Measurements from ENCODE around the gene PILRA.
"Not testable (repeated sequence)": the region's sequence is repeated elsewhere in the genome, so short reads cannot be mapped to it uniquely, and the experiment has no call there.

PILRA gene

GRCh38 chr7:100373261-100373831 is at the start of gene PILRA:
Gene PILRA, plus strand, starts transcription at chr7:100373487. Its CDS starts 170 bp downstream, at chr7:100373657.
- no peak for TF ChIP-seq CTCF (conservative IDR thresholded peaks at IDR 0.05; ENCODE audit: low read depth, low read length)
- DNase-seq (ENCODE audit: low read depth), result no peak
- H3K4me3 ChIP-seq (ENCODE audit: low read length), result no peak within 1 kb of the TSS

GRCh38 chr7:100324194-100324593 is 49.1 kb upstream of the PILRA start:
- not testable (repeated sequence) for DNase-seq (ENCODE audit: low read depth); H3K4me3 ChIP-seq (ENCODE audit: low read length)

DNA sequence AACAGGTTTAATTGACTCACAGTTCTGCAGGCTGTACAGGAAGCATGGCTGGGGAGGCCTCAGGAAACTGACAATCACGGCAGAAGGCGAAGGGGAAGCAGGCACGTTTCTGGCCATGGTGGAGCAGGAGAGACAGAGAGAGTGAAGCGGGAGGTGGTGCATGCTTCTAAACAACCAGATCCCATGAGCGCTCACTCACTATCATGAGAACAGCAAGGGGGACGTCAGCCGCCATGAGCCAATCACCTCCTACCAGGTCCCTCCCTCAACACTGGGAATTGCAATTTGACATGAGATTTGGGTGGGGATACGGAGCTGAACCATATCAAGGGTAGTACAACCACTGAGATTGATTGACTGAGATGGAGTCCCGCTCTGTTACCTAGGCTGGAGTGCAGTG is 47.6 kb upstream of the PILRA start:
- DNase-seq (ENCODE audit: low read depth), result not testable (repeated sequence)

DNA sequence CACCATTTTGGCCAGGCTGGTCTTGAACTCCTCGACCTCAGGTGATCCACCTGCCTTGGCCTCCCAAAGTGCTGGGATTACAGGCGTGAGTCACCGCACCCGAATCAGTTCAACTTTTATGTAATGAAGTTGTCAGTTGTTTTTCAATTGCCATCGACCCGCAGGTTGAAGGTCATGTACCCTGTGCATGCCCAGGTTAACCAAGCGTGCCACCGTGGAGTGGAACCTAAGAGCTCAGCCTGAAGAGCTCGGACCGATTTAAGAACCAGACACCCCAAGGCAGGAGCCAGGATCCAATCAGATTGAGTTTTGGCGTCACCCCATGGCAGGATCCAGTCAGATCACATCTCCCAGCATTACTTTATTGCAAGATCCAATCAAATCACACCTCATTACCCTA is 46.4 kb upstream of the PILRA start:
- not testable (repeated sequence) for H3K4me3 ChIP-seq (ENCODE audit: low read length); DNase-seq (ENCODE audit: low read depth)

More for the DNA sequence above, 47.6 kb upstream of the PILRA start:
- H3K4me3 ChIP-seq (ENCODE audit: low read length), result not testable (repeated sequence)

DNA sequence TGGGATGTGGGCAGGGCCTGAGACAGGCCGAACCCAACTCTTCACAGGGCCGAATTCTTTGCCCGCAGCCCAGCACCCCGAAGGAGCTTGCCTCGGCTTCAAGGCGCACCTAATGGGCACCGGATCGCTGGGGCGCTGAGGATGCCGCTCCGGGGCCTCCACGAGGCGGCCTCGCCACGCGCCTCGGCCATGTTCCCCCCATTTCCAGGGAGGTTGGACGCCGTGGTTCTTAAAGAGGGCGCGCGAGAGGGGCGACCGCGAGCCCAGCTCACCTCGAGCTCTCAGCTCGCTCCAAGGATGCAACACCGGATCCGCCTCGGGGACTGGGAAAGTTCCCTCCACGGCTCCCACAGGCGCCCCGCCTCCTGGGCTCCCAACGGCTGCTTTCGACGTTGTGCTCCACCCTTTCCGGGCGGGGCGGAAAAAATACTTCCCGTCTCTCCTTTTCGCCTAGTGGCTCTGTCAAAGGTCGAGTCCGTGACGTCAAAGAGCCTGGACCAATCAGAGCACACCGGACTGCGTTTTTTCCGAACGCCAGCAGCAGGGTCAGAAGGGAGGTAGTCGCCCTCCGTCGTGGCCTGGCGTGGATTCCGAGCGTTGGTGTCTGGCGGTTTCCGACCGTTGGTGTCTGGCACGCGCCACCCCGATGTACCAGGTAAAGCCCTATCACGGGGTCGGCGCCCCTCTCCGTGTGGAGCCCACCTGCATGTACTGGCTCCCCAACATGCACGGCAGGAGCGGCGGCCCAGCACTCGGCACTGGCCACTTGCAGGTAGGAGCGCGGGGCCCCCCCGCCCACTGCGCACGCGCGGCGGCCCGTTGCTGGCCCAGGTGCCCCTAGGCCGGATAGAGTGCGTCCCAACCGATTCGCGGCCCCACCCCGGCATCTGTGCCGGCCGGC is 37.5 kb upstream of the PILRA start:
- peak; percentile 74 for DNase-seq (ENCODE audit: low read depth)
- H3K4me3 ChIP-seq (ENCODE audit: low read length), result peak overlapping the region; percentile 55

- DNase-seq (ENCODE audit: low read depth); H3K4me3 ChIP-seq (ENCODE audit: low read length): not testable (repeated sequence)
Measured at GRCh38 chr7:100338083-100338696, 35.1 kb upstream of the PILRA start.

- not testable (repeated sequence) for DNase-seq (ENCODE audit: low read depth); H3K4me3 ChIP-seq (ENCODE audit: low read length)
Measured at GRCh38 chr7:100341286-100341685, 32.0 kb upstream of the PILRA start.

DNA sequence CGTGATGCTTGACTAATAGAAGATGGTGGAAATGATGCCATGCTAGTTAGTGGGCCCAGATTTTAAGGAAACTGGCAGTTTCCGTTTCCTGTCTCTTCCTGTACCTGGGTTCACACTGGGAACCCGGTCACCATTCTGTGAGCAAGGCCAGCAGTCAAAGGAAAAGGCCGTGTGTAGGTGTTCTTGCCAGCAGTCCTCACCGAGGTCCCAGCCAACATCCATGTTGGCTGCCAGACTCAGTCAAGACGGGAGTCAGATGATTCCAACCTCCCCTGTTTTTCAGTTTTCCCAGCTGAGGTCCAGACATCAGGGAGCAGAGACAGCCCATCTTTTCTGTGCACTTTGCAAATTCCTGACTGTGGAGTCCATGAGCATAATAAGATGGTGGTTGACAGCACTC is 30.5 kb upstream of the PILRA start:
- DNase-seq (ENCODE audit: low read depth), result no peak
- no peak for TF ChIP-seq CTCF (conservative IDR thresholded peaks at IDR 0.05; ENCODE audit: low read depth, low read length)
- H3K4me3 ChIP-seq (ENCODE audit: low read length), result no peak overlapping the region

DNA sequence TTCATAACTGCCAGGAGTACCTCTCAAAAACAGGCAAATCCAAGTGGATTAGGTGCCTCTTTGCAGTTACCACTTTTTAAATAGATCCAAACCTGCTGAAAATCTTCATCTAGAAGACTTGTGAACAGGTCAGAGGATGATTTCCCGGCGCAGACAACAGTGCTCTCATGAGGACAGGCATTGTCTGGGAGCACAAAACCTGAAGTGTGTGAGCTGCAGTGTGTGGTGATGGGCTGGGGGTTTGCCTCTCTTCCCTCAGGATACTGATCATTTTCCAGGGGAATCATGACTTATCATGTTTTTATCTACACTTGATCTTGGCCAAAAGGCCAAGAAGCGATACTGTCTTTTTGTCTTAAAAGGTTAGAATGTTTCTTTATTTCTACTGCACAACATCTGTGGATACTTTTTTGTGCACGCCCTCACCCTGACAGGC is 29.1 kb upstream of the PILRA start:
- not testable (repeated sequence) for H3K4me3 ChIP-seq (ENCODE audit: low read length); DNase-seq (ENCODE audit: low read depth)

DNA sequence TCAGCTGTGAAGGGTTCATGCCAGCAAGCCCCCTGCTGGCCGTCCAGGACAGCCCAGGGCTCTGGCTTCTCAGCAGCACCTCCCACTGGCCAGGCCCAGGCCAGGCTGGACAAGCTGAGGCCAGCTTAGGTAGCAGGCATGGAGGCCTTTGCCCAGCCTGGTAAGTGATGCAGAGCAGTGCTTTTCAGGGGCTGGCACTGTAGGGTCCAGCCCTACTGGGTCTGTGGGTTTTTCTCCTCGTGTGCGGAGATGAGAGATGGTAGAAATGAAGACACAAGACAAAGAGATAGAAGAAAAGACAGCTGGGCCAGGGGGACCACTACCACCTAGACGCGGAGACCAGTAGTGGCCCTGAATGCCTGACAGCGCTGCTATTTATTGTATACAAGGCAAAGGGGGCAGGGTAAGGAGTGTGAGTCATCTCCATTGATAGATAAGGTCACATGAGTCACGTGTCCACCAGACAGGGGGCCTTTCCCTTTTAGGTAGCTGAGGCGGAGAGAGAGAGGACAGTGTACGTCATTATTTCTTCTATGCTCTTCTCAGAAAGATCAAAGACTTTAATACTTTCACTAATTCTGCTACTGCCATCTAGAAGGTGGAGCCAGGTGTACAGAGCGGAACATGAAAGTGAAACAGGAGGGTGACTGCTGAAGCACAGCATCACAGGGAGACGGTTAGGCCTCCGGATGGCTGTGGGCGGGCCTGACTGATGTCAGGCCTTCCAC is 28.6 kb upstream of the PILRA start:
- peak; percentile 44 for TF ChIP-seq CTCF (conservative IDR thresholded peaks at IDR 0.05; ENCODE audit: low read depth, low read length)
- H3K4me3 ChIP-seq (ENCODE audit: low read length), result not testable (repeated sequence)

More for the DNA sequence above, 28.6 kb upstream of the PILRA start:
- not testable (repeated sequence) for DNase-seq (ENCODE audit: low read depth)

Measured in retinal pigment epithelial cell (primary cell).